Kidney epithelial cell (primary cell): ENCODE measurements around the gene GNG7. TPM values are rescaled to one million over a fixed set of nuclear protein-coding genes. Genes with fewer than 3 reads are reported as not detected.

Experiments used
- DNase-seq: peaks from one replicate; pipeline ENCODE4 v3.0.0-alpha.2; 2010; ENCODE audit warnings: low read depth
- H3K27me3 ChIP-seq: 2 replicates; pipeline ENCODE4 v1.6.0; 2011; ENCODE audit warnings: low read length; ENCODE audit not compliant: control insufficient read depth, insufficient read depth
- H3K36me3 ChIP-seq: 2 replicates; pipeline ENCODE4 v1.5.1; 2011; ENCODE audit warnings: low read length; ENCODE audit not compliant: control insufficient read depth, insufficient read depth
- H3K4me3 ChIP-seq: 2 replicates; pipeline ENCODE4 v1.5.1; 2011; ENCODE audit warnings: low read depth, mild to moderate bottlenecking, control low read depth, low read length
- CTCF ChIP-seq: IDR thresholded peaks from 2 replicates; pipeline ENCODE4 v1.5.1; 2011; ENCODE audit warnings: mild to moderate bottlenecking, moderate library complexity, low read length, control low read depth, inconsistent platforms; ENCODE audit not compliant: insufficient read depth, poor library complexity, severe bottlenecking
- total RNA-seq: library from RNA; depleted of rRNA; stranded (reverse); fragments of >200 nt; gene quantifications from 2 replicates; pipeline ENCODE4 v1.2.3, GENCODE V29; 2015

Gene GNG7
- total RNA-seq, 1 donor from 2014 or later, result 0.33 TPM

- DNase-seq, result no peak
- H3K27me3 ChIP-seq, result no peaks in the 10 kb centered on the region
- no peaks in the 10 kb centered on the region for H3K36me3 ChIP-seq
- H3K4me3 ChIP-seq, result no peak overlapping the region
- TF ChIP-seq CTCF, result no peak
Measured at GRCh38 chr19:2554856-2555255, 147.6 kb downstream of the GNG7 start.

- no peaks in the 10 kb centered on the region for H3K36me3 ChIP-seq
- H3K27me3 ChIP-seq, result no peaks in the 10 kb centered on the region
- no peak overlapping the region for H3K4me3 ChIP-seq
- no peak for TF ChIP-seq CTCF
- DNase-seq, result no peak
Measured at GRCh38 chr19:2553510-2553909, 149.0 kb downstream of the GNG7 start.

- no peak for DNase-seq
- TF ChIP-seq CTCF, result no peak
Measured at GRCh38 chr19:2552859-2553258, 149.6 kb downstream of the GNG7 start.

GRCh38 chr19:2551864-2552185 is 150.7 kb downstream of the GNG7 start:
- no peak for DNase-seq
- H3K36me3 ChIP-seq, result no peaks in the 10 kb centered on the region
- H3K27me3 ChIP-seq, result no peaks in the 10 kb centered on the region
- TF ChIP-seq CTCF, result no peak
- H3K4me3 ChIP-seq, result no peak overlapping the region

More at GRCh38 chr19:2552859-2553258, 149.6 kb downstream of the GNG7 start:
- Histone ChIP-seq H3K36me3 (no peaks in the 10 kb centered on the region), H3K4me3 (no peak overlapping the region), H3K27me3 (no peaks in the 10 kb centered on the region)

GRCh38 chr19:2551172-2551863 is 151.2 kb downstream of the GNG7 start:
- Histone ChIP-seq H3K4me3 (no peak overlapping the region), H3K27me3 (no peaks in the 10 kb centered on the region), H3K36me3 (no peaks in the 10 kb centered on the region)
- DNase-seq, result no peak
- TF ChIP-seq CTCF, result no peak
